GM06990 (cell line): ENCODE results near the gene MGME1.

ENCODE experiments used
- DNase-seq: peaks from one replicate; pipeline ENCODE4 v3.0.0-alpha.2; 2011; ENCODE audit not compliant: insufficient read length; ENCODE audit errors: extremely low read depth
- H3K27me3 ChIP-seq: replicated peaks from 2 replicates; pipeline ENCODE4 v1.6.0; 2011; ENCODE audit warnings: low read length; ENCODE audit not compliant: control insufficient read depth, insufficient read depth
- H3K36me3 ChIP-seq: 2 replicates; pipeline ENCODE4 v1.5.1; 2011; ENCODE audit warnings: low read length; ENCODE audit not compliant: control insufficient read depth, insufficient read depth
- H3K4me3 ChIP-seq: replicated peaks from 2 replicates; pipeline ENCODE4 v1.5.1; 2011; ENCODE audit warnings: low read depth, mild to moderate bottlenecking, control low read depth, low read length
- TF ChIP-seq, protein P1 (sequence below): IDR thresholded peaks from 2 replicates; pipeline ENCODE4 v1.5.1; 2011; ENCODE audit warnings: low read length, control low read depth, mild to moderate bottlenecking, inconsistent platforms; ENCODE audit not compliant: insufficient read depth, poor library complexity, severe bottlenecking

MGME1 gene

DNA sequence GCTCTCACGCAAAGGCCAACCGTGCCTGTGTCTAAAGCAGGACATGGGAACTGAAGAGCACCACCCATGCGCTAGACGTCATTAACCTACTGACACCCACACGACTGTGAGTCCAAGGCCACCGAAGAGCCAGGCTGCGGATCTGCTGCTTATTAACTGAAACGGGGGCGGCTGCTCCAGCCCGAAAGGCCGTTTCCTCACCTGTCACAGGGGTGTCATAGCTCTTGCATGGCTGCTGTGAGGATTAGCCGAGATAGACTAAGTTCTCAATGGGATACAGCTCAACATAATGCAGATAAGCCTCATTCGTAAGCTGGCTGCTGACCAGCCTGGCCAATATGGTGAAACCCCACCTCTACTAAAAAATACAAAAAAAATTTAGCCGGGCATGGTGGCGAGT, 62.2 kb downstream of the MGME1 start:
- DNase-seq = no peak
- TF ChIP-seq, protein P1, sequence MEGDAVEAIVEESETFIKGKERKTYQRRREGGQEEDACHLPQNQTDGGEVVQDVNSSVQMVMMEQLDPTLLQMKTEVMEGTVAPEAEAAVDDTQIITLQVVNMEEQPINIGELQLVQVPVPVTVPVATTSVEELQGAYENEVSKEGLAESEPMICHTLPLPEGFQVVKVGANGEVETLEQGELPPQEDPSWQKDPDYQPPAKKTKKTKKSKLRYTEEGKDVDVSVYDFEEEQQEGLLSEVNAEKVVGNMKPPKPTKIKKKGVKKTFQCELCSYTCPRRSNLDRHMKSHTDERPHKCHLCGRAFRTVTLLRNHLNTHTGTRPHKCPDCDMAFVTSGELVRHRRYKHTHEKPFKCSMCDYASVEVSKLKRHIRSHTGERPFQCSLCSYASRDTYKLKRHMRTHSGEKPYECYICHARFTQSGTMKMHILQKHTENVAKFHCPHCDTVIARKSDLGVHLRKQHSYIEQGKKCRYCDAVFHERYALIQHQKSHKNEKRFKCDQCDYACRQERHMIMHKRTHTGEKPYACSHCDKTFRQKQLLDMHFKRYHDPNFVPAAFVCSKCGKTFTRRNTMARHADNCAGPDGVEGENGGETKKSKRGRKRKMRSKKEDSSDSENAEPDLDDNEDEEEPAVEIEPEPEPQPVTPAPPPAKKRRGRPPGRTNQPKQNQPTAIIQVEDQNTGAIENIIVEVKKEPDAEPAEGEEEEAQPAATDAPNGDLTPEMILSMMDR = no peak
- Histone ChIP-seq H3K36me3 (no peaks in the 10 kb centered on the region), H3K4me3 (no peak overlapping the region), H3K27me3 (no peaks in the 10 kb centered on the region; the same call in 1 of the 2 replicates)

DNA sequence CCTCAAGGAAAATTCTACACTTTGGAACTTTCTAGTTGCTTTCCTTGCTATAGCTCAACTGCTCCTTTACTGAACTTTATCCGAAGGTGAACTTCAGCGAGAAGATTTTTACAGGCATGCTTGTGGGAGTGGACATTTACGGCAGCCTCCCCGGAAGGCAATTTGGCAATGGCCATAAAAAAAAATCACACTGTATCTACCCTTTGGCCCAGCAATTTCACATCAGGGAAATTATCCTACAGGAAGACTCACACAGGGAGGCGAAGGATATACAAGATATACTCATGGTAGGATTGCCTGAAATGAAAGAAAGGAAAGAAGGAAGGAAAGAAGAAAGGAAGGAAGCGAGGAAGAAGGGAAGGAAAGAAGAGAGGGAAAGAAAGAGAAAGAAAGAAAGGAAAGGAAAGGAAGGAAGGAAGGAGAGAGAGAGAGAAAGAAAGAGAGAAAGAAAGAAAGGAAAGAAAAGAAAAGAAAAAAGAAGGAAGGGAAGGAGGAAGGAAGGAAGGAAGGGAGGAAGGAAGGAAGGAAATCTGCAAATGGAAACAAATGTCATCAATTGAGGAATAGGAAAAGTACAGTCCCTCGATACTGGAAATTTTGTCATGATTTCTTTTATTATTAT, 63.2 kb downstream of the MGME1 start:
- Histone ChIP-seq H3K36me3 (no peaks in the 10 kb centered on the region), H3K4me3 (no peak overlapping the region), H3K27me3 (no peaks in the 10 kb centered on the region; the same call in 1 of the 2 replicates)
- TF ChIP-seq, protein P1 = no peak
- no peak for DNase-seq

DNA sequence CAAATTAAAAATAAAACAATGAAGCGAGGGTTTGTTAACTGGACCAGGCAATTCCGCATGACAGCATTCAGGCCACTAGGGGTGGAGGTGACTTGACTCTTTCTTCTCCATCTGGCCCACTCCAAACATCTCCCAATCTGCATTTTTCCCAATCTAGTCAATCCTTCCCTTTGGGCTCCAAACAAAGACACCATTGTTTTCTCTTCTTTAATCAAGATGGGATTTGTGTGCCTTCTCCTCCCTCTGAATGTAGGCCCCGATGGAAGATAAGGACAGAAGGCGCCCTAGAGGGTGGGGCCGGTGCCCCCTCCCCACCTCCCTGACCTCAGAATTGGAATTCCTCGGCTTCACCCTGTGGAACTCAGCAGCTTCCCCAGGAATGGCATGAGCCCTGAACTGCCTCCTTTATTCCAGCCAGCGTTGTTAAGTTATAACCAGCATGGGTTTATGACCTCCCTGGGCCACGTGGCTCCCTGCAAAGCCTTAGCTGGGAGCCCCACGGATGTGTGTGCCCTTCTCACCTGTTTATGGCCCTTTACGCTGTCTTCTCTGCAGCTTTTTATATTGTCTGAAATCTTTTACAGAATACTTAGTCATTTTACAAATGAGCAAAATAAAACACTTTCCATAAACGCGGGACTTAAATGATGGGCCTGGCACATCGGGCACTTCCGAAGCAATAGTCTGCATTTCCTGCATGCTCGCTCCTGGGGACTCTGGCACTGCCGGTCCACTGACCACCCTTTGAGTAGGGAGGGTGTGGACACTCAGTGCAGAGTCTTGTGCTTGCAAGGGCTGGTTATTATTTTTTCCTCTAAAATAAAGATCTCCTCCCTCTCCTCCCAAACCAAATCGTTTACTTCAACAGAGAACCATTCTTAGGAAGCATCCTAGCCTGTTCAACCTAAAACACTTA, 64.4 kb downstream of the MGME1 start:
- Histone ChIP-seq H3K27me3 (no peaks in the 10 kb centered on the region; the same call in none of the 2 replicates), H3K36me3 (no peaks in the 10 kb centered on the region), H3K4me3 (no peak overlapping the region)
- DNase-seq = no peak
- TF ChIP-seq, protein P1 = no peak

DNA sequence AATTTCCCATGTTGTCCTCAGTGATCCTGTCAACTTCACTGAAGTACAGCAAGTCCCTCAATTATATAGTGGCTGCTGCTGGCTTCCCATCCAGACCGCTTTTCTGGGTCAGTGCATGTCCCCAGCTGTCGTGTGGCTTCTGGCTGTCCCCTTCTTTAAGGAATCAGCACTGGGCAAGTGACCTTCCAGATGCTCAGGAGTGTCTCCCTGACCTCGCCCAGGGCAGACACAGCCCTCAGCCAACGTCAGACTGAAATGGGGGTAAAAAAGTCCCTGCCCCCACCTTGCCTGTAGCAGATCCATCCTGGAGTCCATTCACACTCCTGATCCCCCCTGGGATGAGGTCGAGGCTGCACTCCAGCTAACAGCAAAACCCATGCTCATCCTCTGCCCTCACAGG, 65.2 kb downstream of the MGME1 start:
- H3K4me3 ChIP-seq = no peak overlapping the region
- TF ChIP-seq, protein P1 = no peak
- H3K27me3 ChIP-seq = no peaks in the 10 kb centered on the region; the same call in none of the 2 replicates
- H3K36me3 ChIP-seq = no peaks in the 10 kb centered on the region
- no peak for DNase-seq

DNA sequence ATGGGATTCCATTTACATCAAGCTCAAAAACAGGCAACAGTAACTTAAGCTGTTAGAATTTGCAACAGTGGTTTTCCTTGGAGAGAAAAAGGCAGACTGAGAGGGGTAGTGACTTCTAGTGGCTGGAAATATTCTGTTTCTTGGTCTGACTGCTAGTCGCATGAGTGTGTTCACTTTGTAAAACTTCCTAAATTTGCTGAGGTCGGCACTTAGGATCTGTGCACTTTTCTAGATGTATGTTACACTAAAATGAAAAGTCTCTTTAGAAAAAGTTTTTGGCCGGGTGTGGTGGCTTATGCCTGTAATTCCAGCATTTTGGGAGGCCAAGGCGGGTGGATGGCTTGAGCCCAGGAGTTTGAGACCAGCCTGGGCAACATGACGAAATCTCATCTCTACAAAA, 70.2 kb downstream of the MGME1 start:
- TF ChIP-seq, protein P1 = no peak
- no peak for DNase-seq

More for the DNA sequence above, 70.2 kb downstream of the MGME1 start:
- no peaks in the 10 kb centered on the region for H3K36me3 ChIP-seq
- H3K27me3 ChIP-seq = peaks cover 1% of the 10 kb centered on the region
- H3K4me3 ChIP-seq = no peak overlapping the region
